H1 (cell line): ENCODE data around the gene PRDM15. TPM values are rescaled to one million over a fixed set of nuclear protein-coding genes. Genes with fewer than 3 reads are reported as not detected.

Experiments used
- BCL11A ChIP-seq, 2 experiments: IDR thresholded peaks; one replicate each; pipeline ENCODE4 v1.6.1; 2011; ENCODE audit warnings: low read depth in 2 of 2, low read length in 2 of 2, mild to moderate bottlenecking in 2 of 2
- CBX5 ChIP-seq: fragments of 300-800, 300-1000 bp; sonication (generic); IDR thresholded peaks from 2 replicates; pipeline ENCODE4 v1.7.1; 2016; ENCODE audit warnings: antibody characterized with exemption, low read length, low read depth
- CHD2 ChIP-seq: IDR thresholded peaks from 2 replicates; pipeline ENCODE4 v1.6.1; 2012; ENCODE audit warnings: low read length, improper control_type of control experiment
- EGR1 ChIP-seq: IDR thresholded peaks from 2 replicates; pipeline ENCODE4 v1.6.1; 2011; ENCODE audit warnings: low read depth, low read length, borderline replicate concordance
- FOSL1 ChIP-seq: IDR thresholded peaks from 2 replicates; pipeline ENCODE4 v1.6.1; 2011; ENCODE audit warnings: mild to moderate bottlenecking, low read depth, low read length, moderate library complexity; ENCODE audit not compliant: insufficient read depth
- GTF2F1 ChIP-seq: IDR thresholded peaks from 2 replicates; pipeline ENCODE4 v1.6.1; 2012; ENCODE audit warnings: low read depth, low read length, improper control_type of control experiment, borderline replicate concordance
- HDAC2 ChIP-seq, 2 experiments: fragments of 300-600 bp in 1 of 2; sonication (generic) in 1 of 2; IDR thresholded peaks; 2 replicates each; pipeline ENCODE4 v1.6.1; 2011 to 2012; ENCODE audit warnings: low read depth in 2 of 2, low read length in 2 of 2, mild to moderate bottlenecking in 2 of 2, moderate library complexity in 2 of 2, borderline replicate concordance in 1 of 2, inconsistent platforms in 1 of 2
- JUND ChIP-seq: IDR thresholded peaks from 2 replicates; pipeline ENCODE4 v1.6.1; 2011; ENCODE audit warnings: mild to moderate bottlenecking, improper control_type of control experiment, low read length
- MAFK ChIP-seq: IDR thresholded peaks from 2 replicates; pipeline ENCODE4 v1.6.1; 2012; ENCODE audit warnings: low read depth, mild to moderate bottlenecking, improper control_type of control experiment, low read length
- NRF1 ChIP-seq: IDR thresholded peaks from 2 replicates; pipeline ENCODE4 v1.6.1; 2011; ENCODE audit warnings: mild to moderate bottlenecking, low read depth, low read length, improper control_type of control experiment
- PHF8 ChIP-seq: fragments of 200-600 bp; sonication (generic); conservative IDR thresholded peaks from 2 replicates; pipeline ENCODE4 v1.7.1; 2012; ENCODE audit warnings: low read depth, mild to moderate bottlenecking, inconsistent platforms, low read length, moderate library complexity
- POLR2A ChIP-seq, 2 experiments: IDR thresholded peaks; 1 replicate in 1 of 2; 2 replicates in 1 of 2; pipeline ENCODE4 v1.6.1; 2011; ENCODE audit warnings: low read depth in 2 of 2, low read length in 2 of 2, mild to moderate bottlenecking in 2 of 2; ENCODE audit errors: control extremely low read depth in 1 of 2
- RAD21 ChIP-seq, 2 experiments: IDR thresholded peaks in 1 of 2; conservative IDR thresholded peaks in 1 of 2; 2 replicates each; pipeline ENCODE4 v1.6.1; 2011; ENCODE audit warnings: low read depth in 2 of 2, low read length in 2 of 2, improper control_type of control experiment in 1 of 2, inconsistent platforms in 1 of 2, mild to moderate bottlenecking in 1 of 2, moderate library complexity in 1 of 2
- RFX5 ChIP-seq: IDR thresholded peaks from 2 replicates; pipeline ENCODE4 v1.6.1; 2011; ENCODE audit warnings: low read depth, low read length, improper control_type of control experiment, borderline replicate concordance
- RNF2 ChIP-seq: fragments of 200-900, 300-1000 bp; sonication (generic); IDR thresholded peaks from 2 replicates; pipeline ENCODE4 v1.7.1; 2016; ENCODE audit warnings: borderline replicate concordance, low read depth, mild to moderate bottlenecking, antibody characterized with exemption, low read length; ENCODE audit not compliant: poor library complexity, severe bottlenecking; ENCODE audit errors: missing control alignments
- SIRT6 ChIP-seq: IDR thresholded peaks from one replicate; pipeline ENCODE4 v1.7.1; 2012; ENCODE audit warnings: low read length, inconsistent platforms
- SP1 ChIP-seq: IDR thresholded peaks from 2 replicates; pipeline ENCODE4 v1.6.1; 2011; ENCODE audit warnings: low read depth, low read length
- SP2 ChIP-seq: IDR thresholded peaks from 2 replicates; pipeline ENCODE4 v1.6.1; 2012; ENCODE audit warnings: mild to moderate bottlenecking, low read length, inconsistent platforms
- SP4 ChIP-seq: IDR thresholded peaks from 2 replicates; pipeline ENCODE4 v1.6.1; 2012; ENCODE audit warnings: low read length, inconsistent platforms
- SUZ12 ChIP-seq: fragments of 200-600 bp; sonication (generic); IDR thresholded peaks from 2 replicates; pipeline ENCODE4 v1.6.1; 2012; ENCODE audit warnings: mild to moderate bottlenecking, inconsistent platforms, low read length, moderate library complexity, mixed read lengths
- TBP ChIP-seq: IDR thresholded peaks from 2 replicates; pipeline ENCODE4 v1.6.1; 2011; ENCODE audit warnings: low read depth, low read length, improper control_type of control experiment
- polyA plus RNA-seq, 7 experiments: library from polyadenylated mRNA; depleted of rRNA in 3 of 7; stranded (reverse) in 5 of 7; unstranded in 2 of 7; fragments of >200 nt in 5 of 7; fragments of 200-250 nt in 2 of 7; gene quantifications; 1 replicate in 5 of 7; 2 replicates in 1 of 7; 4 replicates in 1 of 7; pipeline versions ENCODE4 v1.2.1 to v1.2.3, GENCODE V29; 2011 to 2013; ENCODE audit warnings: missing spikeins in 2 of 7, mixed read lengths in 2 of 7
- total RNA-seq: library from RNA; stranded (reverse); fragmentation: NEBNext Ultra II Directional; extraction: Animal tissue kit (Norgen Biotek cat#: 25700); gene quantifications from 2 replicates; pipeline ENCODE4 v1.2.1, GENCODE V29; 2021
- TF ChIP-seq, protein P1 (sequence below): IDR thresholded peaks from 2 replicates; pipeline ENCODE4 v1.6.1; 2012; ENCODE audit warnings: inconsistent platforms
- TF ChIP-seq, protein P2 (sequence below): IDR thresholded peaks from 2 replicates; pipeline ENCODE4 v1.6.1; 2011; ENCODE audit warnings: low read length, improper control_type of control experiment

The PRDM15 gene
- total and polyA plus RNA-seq, 2 of the 8 experiments (the other 6 are each of a cell fraction or from before 2014, with no cell fraction given), result 9.7 to 10.5 TPM

DNA sequence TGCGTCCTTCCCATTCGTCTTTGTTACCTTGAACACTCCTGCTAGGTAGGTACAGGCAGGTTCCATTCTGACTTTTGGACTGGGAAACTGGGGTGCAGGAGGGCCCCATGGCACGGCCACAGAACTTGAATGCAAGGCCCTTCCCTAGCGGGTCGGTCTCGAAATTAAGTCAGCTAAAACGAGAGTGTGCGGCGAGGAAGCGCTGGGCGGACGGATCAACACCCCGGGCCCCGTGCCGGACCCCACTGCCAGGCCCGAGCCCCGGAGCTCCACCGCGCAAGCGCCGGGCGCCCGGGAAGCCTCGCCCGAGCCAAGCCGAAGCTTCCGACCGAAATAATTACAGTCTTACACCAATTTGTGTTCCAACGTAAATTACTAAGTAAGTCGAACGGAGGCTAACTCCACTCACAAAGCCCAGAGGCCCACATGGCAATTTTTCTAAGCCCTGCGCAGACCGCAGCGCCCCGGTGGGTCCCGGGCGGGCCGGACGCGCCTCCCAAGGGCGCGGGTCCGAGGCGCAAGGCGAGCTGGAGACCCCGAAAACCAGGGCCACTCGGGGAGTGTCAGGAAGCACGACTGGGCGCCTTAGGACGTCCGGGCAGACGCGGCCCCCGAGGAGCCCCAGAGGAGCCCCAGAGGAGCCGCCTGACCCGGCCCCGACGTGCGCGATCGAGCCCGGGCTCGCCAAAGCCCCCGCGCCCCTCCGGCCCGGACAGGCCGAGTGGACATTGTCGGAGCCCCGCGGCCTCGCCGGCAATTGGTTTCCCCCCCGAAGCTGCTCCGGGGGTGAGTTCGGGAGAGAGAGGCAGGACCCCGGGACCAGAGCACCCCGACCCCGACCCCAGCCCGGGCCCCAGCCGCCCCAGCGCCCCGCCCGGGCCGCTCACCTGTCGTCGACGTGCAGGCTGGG lies 112.9 kb downstream of the PRDM15 start (continued):
- no peak for TF ChIP-seq MAFK
- TF ChIP-seq, protein P1, sequence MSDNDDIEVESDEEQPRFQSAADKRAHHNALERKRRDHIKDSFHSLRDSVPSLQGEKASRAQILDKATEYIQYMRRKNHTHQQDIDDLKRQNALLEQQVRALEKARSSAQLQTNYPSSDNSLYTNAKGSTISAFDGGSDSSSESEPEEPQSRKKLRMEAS, result no peak
- TF ChIP-seq EGR1, result no peak
- TF ChIP-seq FOSL1, result no peak
- TF ChIP-seq SP4, result no peak
- no peak for TF ChIP-seq PHF8
- peak; percentile 85 for TF ChIP-seq SUZ12
- no peak for TF ChIP-seq SP1
- TF ChIP-seq CBX5, result no peak
- no peak for TF ChIP-seq JUND
- peak; percentile 38 for TF ChIP-seq NRF1
- TF ChIP-seq CHD2, result no peak
- no peak; a peak in 1 of 3 replicates for TF ChIP-seq POLR2A (IDR thresholded peaks at IDR 0.05; ENCODE audit: control extremely low read depth in 1 of 2, low read depth in 2 of 2, low read length in 2 of 2)
- no peak for TF ChIP-seq TBP
- no peak for TF ChIP-seq RFX5
- no peak for TF ChIP-seq SIRT6
- no peak for TF ChIP-seq GTF2F1
- TF ChIP-seq RNF2, result peak; percentile 82
- no peak for TF ChIP-seq BCL11A (IDR thresholded peaks at IDR 0.05; ENCODE audit: low read depth in 2 of 2, low read length in 2 of 2)
- no peak for TF ChIP-seq SP2
- TF ChIP-seq RAD21 (IDR thresholded peaks at IDR 0.05 in 1 of 2, conservative IDR thresholded peaks at IDR 0.05 in 1 of 2; ENCODE audit: low read depth in 2 of 2, low read length in 2 of 2), result no peak
- TF ChIP-seq, protein P2, sequence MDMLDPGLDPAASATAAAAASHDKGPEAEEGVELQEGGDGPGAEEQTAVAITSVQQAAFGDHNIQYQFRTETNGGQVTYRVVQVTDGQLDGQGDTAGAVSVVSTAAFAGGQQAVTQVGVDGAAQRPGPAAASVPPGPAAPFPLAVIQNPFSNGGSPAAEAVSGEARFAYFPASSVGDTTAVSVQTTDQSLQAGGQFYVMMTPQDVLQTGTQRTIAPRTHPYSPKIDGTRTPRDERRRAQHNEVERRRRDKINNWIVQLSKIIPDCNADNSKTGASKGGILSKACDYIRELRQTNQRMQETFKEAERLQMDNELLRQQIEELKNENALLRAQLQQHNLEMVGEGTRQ, result no peak
- TF ChIP-seq HDAC2 (IDR thresholded peaks at IDR 0.05; ENCODE audit: borderline replicate concordance in 1 of 2, low read depth in 2 of 2, low read length in 2 of 2), result no peak
